Loucy (cell line): ENCODE data around the gene LCMT1.
A peak's percentile ranks its signal among the peaks of the same experiment; 100 is the strongest.

ENCODE experiments used
- H2AFZ ChIP-seq: fragments of 200-600 bp; sonication (generic); 2 replicates; pipeline ENCODE4 v1.6.0; 2016; ENCODE audit warnings: antibody characterized with exemption, mild to moderate bottlenecking, low read length, moderate library complexity
- H3F3A ChIP-seq: fragments of 200-600 bp; 2 replicates; pipeline ENCODE4 v1.6.0; 2016; ENCODE audit warnings: antibody characterized with exemption, low read depth, mild to moderate bottlenecking
- H3K27me3 ChIP-seq: fragments of 200-600 bp; sonication (generic); 2 replicates; pipeline ENCODE4 v1.6.1; 2014; ENCODE audit warnings: low read length, mild to moderate bottlenecking; ENCODE audit not compliant: insufficient read depth, poor library complexity, severe bottlenecking
- H3K36me3 ChIP-seq: fragments of 200-600 bp; sonication (generic); 2 replicates; pipeline ENCODE4 v1.6.1; 2016; ENCODE audit warnings: low read length; ENCODE audit not compliant: insufficient read depth
- H3K4me1 ChIP-seq: fragments of 200-600 bp; sonication (generic); 2 replicates; pipeline ENCODE4 v1.5.1; 2014; ENCODE audit warnings: low read length, mild to moderate bottlenecking; ENCODE audit not compliant: insufficient read depth, poor library complexity, severe bottlenecking
- H3K4me2 ChIP-seq: fragments of 200-600 bp; sonication (generic); 2 replicates; pipeline ENCODE4 v1.6.0; 2014; ENCODE audit warnings: antibody characterized with exemption, low read length, low read depth, mild to moderate bottlenecking; ENCODE audit not compliant: poor library complexity, severe bottlenecking
- H3K4me3 ChIP-seq: fragments of 200-600 bp; sonication (generic); 2 replicates; pipeline ENCODE4 v1.5.1; 2014; ENCODE audit warnings: low read length, mild to moderate bottlenecking, mixed read lengths; ENCODE audit not compliant: poor library complexity, severe bottlenecking
- H3K79me2 ChIP-seq: fragments of 200-600 bp; sonication (generic); 2 replicates; pipeline ENCODE4 v1.6.1; 2014; ENCODE audit warnings: low read length; ENCODE audit not compliant: insufficient read depth
- H3K9ac ChIP-seq: fragments of 200-600 bp; sonication (generic); 2 replicates; pipeline ENCODE4 v1.6.0; 2014; ENCODE audit warnings: mild to moderate bottlenecking, low read depth, low read length, moderate library complexity; ENCODE audit not compliant: poor library complexity, severe bottlenecking
- H3K9me2 ChIP-seq: fragments of 200-600 bp; sonication (generic); replicated peaks from 2 replicates; pipeline ENCODE4 v1.6.1; 2016; ENCODE audit warnings: low read depth, low read length, mixed read lengths
- H3K9me3 ChIP-seq: fragments of 200-600 bp; sonication (generic); 2 replicates; pipeline ENCODE4 v1.6.1; 2014; ENCODE audit warnings: mild to moderate bottlenecking, antibody characterized with exemption, low read length, low read depth; ENCODE audit not compliant: insufficient read depth
- H4K20me1 ChIP-seq: fragments of 200-600 bp; sonication (generic); 2 replicates; pipeline ENCODE4 v1.6.0; 2014; ENCODE audit warnings: antibody characterized with exemption, low read length, mild to moderate bottlenecking; ENCODE audit not compliant: insufficient read depth, poor library complexity, severe bottlenecking
- CTCF ChIP-seq: fragments of 200-600 bp; sonication (generic); conservative IDR thresholded peaks from 2 replicates; pipeline ENCODE4 v1.5.1; 2014; ENCODE audit warnings: mild to moderate bottlenecking, antibody characterized with exemption, low read length
- EZH2phosphoT487 ChIP-seq: fragments of 200-600 bp; IDR thresholded peaks from 2 replicates; pipeline ENCODE4 v1.6.1; 2018; ENCODE audit warnings: antibody characterized with exemption, mild to moderate bottlenecking, moderate library complexity, borderline replicate concordance

The LCMT1 gene

DNA sequence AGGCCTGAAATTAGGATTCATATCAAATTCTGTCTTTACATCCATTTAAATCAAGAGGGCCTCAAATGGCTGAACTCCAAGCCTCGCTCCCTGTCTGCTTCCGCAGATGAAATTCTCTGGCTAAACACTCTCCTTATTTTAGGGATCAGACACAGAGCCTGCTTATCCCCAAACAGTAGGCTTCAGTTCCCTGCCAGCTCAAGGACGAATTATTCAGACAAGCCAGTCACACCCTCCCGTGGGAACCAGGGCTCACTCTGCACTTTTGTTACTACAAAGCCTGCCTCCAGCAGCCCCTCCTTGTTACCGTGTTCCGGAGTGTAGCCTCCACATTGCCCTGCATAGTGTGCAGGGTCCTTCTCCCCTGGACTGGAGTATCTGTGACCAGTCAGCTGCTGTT is 46.6 kb upstream of the LCMT1 start:
- no peak overlapping the region for H2AFZ ChIP-seq
- H3K36me3 ChIP-seq: no peaks in the 10 kb centered on the region
- no peaks in the 10 kb centered on the region for H3K27me3 ChIP-seq
- TF ChIP-seq EZH2phosphoT487: no peak
- no peak for TF ChIP-seq CTCF
- no peaks in the 10 kb centered on the region for H3K9me2 ChIP-seq
- H3K4me1 ChIP-seq: peaks cover 35% of the 10 kb centered on the region
- no peaks in the 10 kb centered on the region for H3K9me3 ChIP-seq
- H3K79me2 ChIP-seq: peaks cover 17% of the 10 kb centered on the region; the same call in 1 of the 2 replicates
- H3K4me2 ChIP-seq: no peak overlapping the region
- no peak overlapping the region for H3K4me3 ChIP-seq
- no peaks in the 10 kb centered on the region for H4K20me1 ChIP-seq
- no peak overlapping the region for H3K9ac ChIP-seq
- peaks cover 3% of the 10 kb centered on the region; the same call in 1 of the 2 replicates for H3F3A ChIP-seq

GRCh38 chr16:25065899-25066298 is 45.6 kb upstream of the LCMT1 start:
- Histone ChIP-seq H3K9me3 (no peaks in the 10 kb centered on the region), H2AFZ (no peak overlapping the region), H3F3A (no peaks in the 10 kb centered on the region), H3K4me1 (peaks cover 26% of the 10 kb centered on the region), H3K9me2 (no peaks in the 10 kb centered on the region), H3K4me2 (no peak overlapping the region), H3K36me3 (no peaks in the 10 kb centered on the region), H3K4me3 (no peak overlapping the region), H3K27me3 (no peaks in the 10 kb centered on the region), H3K9ac (no peak overlapping the region), H4K20me1 (no peaks in the 10 kb centered on the region), H3K79me2 (peaks cover 17% of the 10 kb centered on the region; the same call in 1 of the 2 replicates)
- TF ChIP-seq CTCF (no peak; the same call in 1 of the 2 replicates), EZH2phosphoT487 (no peak)

GRCh38 chr16:25066426-25066746 is 45.2 kb upstream of the LCMT1 start:
- no peaks in the 10 kb centered on the region for H3K9me2 ChIP-seq
- no peaks in the 10 kb centered on the region for H3K9me3 ChIP-seq
- H3F3A ChIP-seq: no peaks in the 10 kb centered on the region
- peaks cover 17% of the 10 kb centered on the region; the same call in 1 of the 2 replicates for H3K79me2 ChIP-seq
- no peaks in the 10 kb centered on the region for H3K27me3 ChIP-seq
- no peak for TF ChIP-seq CTCF
- no peak for TF ChIP-seq EZH2phosphoT487
- peak overlapping the region; percentile 11 for H3K4me2 ChIP-seq
- H3K4me1 ChIP-seq: peaks cover 24% of the 10 kb centered on the region
- H3K9ac ChIP-seq: peak overlapping the region; percentile 47
- no peaks in the 10 kb centered on the region for H4K20me1 ChIP-seq
- H3K36me3 ChIP-seq: no peaks in the 10 kb centered on the region
- H3K4me3 ChIP-seq: peak overlapping the region; percentile 87
- H2AFZ ChIP-seq: no peak overlapping the region
